GM18858 (cell line): ENCODE data around the gene SFMBT2.
"Not testable (repeated sequence)": the region's sequence is repeated elsewhere in the genome, so short reads cannot be mapped to it uniquely, and the experiment has no call there.

ENCODE experiments used
- ATAC-seq: cut with Tn5 transposase; IDR thresholded peaks from one replicate; pipeline ENCODE4 v1.9.1; 2021; ENCODE audit not compliant: unreplicated experiment

The SFMBT2 gene

GRCh38 chr10:7333961-7334641 lies 76.7 kb downstream of the SFMBT2 start:
- ATAC-seq: no peak

- no peak for ATAC-seq
Measured at GRCh38 chr10:7329219-7329618, 81.6 kb downstream of the SFMBT2 start.

- ATAC-seq: no peak
Measured at GRCh38 chr10:7327885-7328284, 82.9 kb downstream of the SFMBT2 start.

GRCh38 chr10:7322623-7323022 lies 88.2 kb downstream of the SFMBT2 start:
- ATAC-seq: no peak

GRCh38 chr10:7320072-7320471 lies 90.8 kb downstream of the SFMBT2 start:
- ATAC-seq: no peak

GRCh38 chr10:7319632-7320031 lies 91.2 kb downstream of the SFMBT2 start:
- ATAC-seq: no peak

- ATAC-seq: no peak
Measured at GRCh38 chr10:7318836-7319235, 92.0 kb downstream of the SFMBT2 start.

GRCh38 chr10:7317786-7318446 lies 92.9 kb downstream of the SFMBT2 start:
- ATAC-seq: peak; percentile 41

- ATAC-seq: no peak
Measured at GRCh38 chr10:7316839-7317238, 94.0 kb downstream of the SFMBT2 start.

- no peak for ATAC-seq
Measured at GRCh38 chr10:7315906-7316305, 94.9 kb downstream of the SFMBT2 start.

GRCh38 chr10:7314170-7314569 lies 96.7 kb downstream of the SFMBT2 start:
- no peak for ATAC-seq

- no peak for ATAC-seq
Measured at GRCh38 chr10:7312488-7312857, 98.4 kb downstream of the SFMBT2 start.

GRCh38 chr10:7311850-7312487 lies 98.9 kb downstream of the SFMBT2 start:
- not testable (repeated sequence) for ATAC-seq

- ATAC-seq: no peak
Measured at GRCh38 chr10:7311218-7311849, 99.5 kb downstream of the SFMBT2 start.

- no peak for ATAC-seq
Measured at GRCh38 chr10:7310076-7310475, 100.8 kb downstream of the SFMBT2 start.

GRCh38 chr10:7308826-7309225 lies 102.0 kb downstream of the SFMBT2 start:
- ATAC-seq: no peak

- no peak for ATAC-seq
Measured at GRCh38 chr10:7306616-7307015, 104.2 kb downstream of the SFMBT2 start.

GRCh38 chr10:7306147-7306546 lies 104.7 kb downstream of the SFMBT2 start:
- ATAC-seq: no peak

GRCh38 chr10:7305053-7305452 lies 105.8 kb downstream of the SFMBT2 start:
- no peak for ATAC-seq

- ATAC-seq: no peak
Measured at GRCh38 chr10:7304110-7304509, 106.7 kb downstream of the SFMBT2 start.

- no peak for ATAC-seq
Measured at GRCh38 chr10:7302930-7303557, 107.8 kb downstream of the SFMBT2 start.
